ENCODE results near the gene JAML. TPM values are rescaled to one million over a fixed set of nuclear protein-coding genes. Genes with fewer than 3 reads are reported as not detected.

Gene JAML
- total and polyA plus RNA-seq, 11 donors = 0.90 to 18.4 (median 1.6) TPM

GRCh38 chr11:118175993-118176777 is 48.6 kb downstream of the JAML start, which contains the start of gene SCN2B:
SCN2B (minus strand) TSS chr11:118176639; CDS start chr11:118176431, 208 bp downstream.
- no peaks in the 10 kb centered on the region for H3K9me3 ChIP-seq
- ATAC-seq (peak; percentile 37 to 60 (median 48)), DNase-seq (no peak)
- WGBS, 4 donors = 14 to 19% (median 16%) methylated on average over 14 of the region's 14 CpGs
- peak within 1 kb of the TSS; percentile 31 to 80 (median 54) for H3K4me3 ChIP-seq
- H3K4me1 ChIP-seq = peaks cover 3 to 39% (median 20%) of the 10 kb centered on the region in 12 donors
- no peaks in the 10 kb centered on the region for H3K36me3 ChIP-seq
- intact Hi-C loops (cut with DNase I) = no loop called here
- peak within 1 kb of the TSS; percentile 47 to 95 (median 88) for H3K27ac ChIP-seq
- peaks cover 0 to 3% (median 0%) of the 10 kb centered on the region in 9 donors for H3K27me3 ChIP-seq
- TF ChIP-seq CTCF (IDR thresholded peaks at IDR 0.05) (no peak), POLR2A (IDR thresholded peaks at IDR 0.05) (no peak)

- WGBS, 4 donors = 34 to 45% (median 43%) methylated on average over 13 of the region's 13 CpGs
- DNase-seq = peak in 2 of 5 donors; percentile 39 to 47
- Histone ChIP-seq H3K9me3 (no peaks in the 10 kb centered on the region), H3K4me1 (peaks cover 3 to 41% (median 20%) of the 10 kb centered on the region in 12 donors), H3K27me3 (peaks cover 0 to 8% (median 0%) of the 10 kb centered on the region in 9 donors), H3K4me3 (peak overlapping the region; percentile 31 to 80 (median 54)), H3K27ac (peak overlapping the region; percentile 47 to 95 (median 88)), H3K36me3 (no peaks in the 10 kb centered on the region)
- peak; percentile 36 to 71 (median 65) for ATAC-seq
- TF ChIP-seq CTCF (IDR thresholded peaks at IDR 0.05) = no peak
- peak in 1 of 2 donors; percentile 17 for TF ChIP-seq POLR2A (IDR thresholded peaks at IDR 0.05)
- intact Hi-C loops (cut with DNase I) = no loop called here
These were observed 49.5 kb downstream of the JAML start for GRCh38 chr11:118175031-118175992.

- Histone ChIP-seq H3K4me1 (peaks cover 3 to 43% (median 18%) of the 10 kb centered on the region in 12 donors), H3K4me3 (no peak overlapping the region), H3K27me3 (peaks cover 0 to 8% (median 0%) of the 10 kb centered on the region in 9 donors), H3K9me3 (no peaks in the 10 kb centered on the region), H3K27ac (peak overlapping the region in 10 of 12 donors; percentile 47 to 95 (median 90)), H3K36me3 (no peaks in the 10 kb centered on the region)
- intact Hi-C loops (cut with DNase I) = no loop called here
- WGBS, 4 donors = 80 to 89% (median 83%) methylated on average over 7 to 9 of the region's 9 CpGs
- ATAC-seq (no peak), DNase-seq (no peak)
- TF ChIP-seq POLR2A (IDR thresholded peaks at IDR 0.05) (no peak), CTCF (IDR thresholded peaks at IDR 0.05) (no peak)
These were observed 50.7 kb downstream of the JAML start for GRCh38 chr11:118174006-118174567.

Measured in heart left ventricle (tissue), 16 donors.